Kidney epithelial cell (primary cell): ENCODE results near the gene AP5S1. TPM values are rescaled to one million over a fixed set of nuclear protein-coding genes. Genes with fewer than 3 reads are reported as not detected.

ENCODE experiments used
- DNase-seq: peaks from one replicate; pipeline ENCODE4 v3.0.0-alpha.2; 2010; ENCODE audit warnings: low read depth
- H3K27me3 ChIP-seq: 2 replicates; pipeline ENCODE4 v1.6.0; 2011; ENCODE audit warnings: low read length; ENCODE audit not compliant: control insufficient read depth, insufficient read depth
- H3K36me3 ChIP-seq: 2 replicates; pipeline ENCODE4 v1.5.1; 2011; ENCODE audit warnings: low read length; ENCODE audit not compliant: control insufficient read depth, insufficient read depth
- H3K4me3 ChIP-seq: 2 replicates; pipeline ENCODE4 v1.5.1; 2011; ENCODE audit warnings: low read depth, mild to moderate bottlenecking, control low read depth, low read length
- total RNA-seq: library from RNA; depleted of rRNA; stranded (reverse); fragments of >200 nt; gene quantifications from 2 replicates; pipeline ENCODE4 v1.2.3, GENCODE V29; 2015
- TF ChIP-seq, protein P1 (sequence below): IDR thresholded peaks from 2 replicates; pipeline ENCODE4 v1.5.1; 2011; ENCODE audit warnings: mild to moderate bottlenecking, moderate library complexity, low read length, control low read depth, inconsistent platforms; ENCODE audit not compliant: insufficient read depth, poor library complexity, severe bottlenecking

AP5S1 gene
- total RNA-seq, 1 donor from 2014 or later = 13.7 TPM

DNA sequence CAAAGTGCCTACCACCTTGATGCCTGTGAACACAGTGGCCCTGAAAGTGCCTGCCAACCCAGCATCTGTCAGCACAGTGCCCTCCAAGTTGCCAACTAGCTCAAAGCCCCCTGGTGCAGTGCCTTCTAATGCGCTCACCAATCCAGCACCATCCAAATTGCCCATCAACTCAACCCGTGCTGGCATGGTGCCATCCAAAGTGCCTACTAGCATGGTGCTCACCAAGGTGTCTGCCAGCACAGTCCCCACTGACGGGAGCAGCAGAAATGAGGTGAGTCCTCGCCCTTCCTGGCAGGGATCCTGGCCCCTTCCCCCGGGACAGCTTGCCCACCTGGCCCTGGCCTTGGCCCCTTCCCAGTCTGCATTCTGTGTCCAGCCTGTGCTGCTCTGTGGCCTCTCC, 44.2 kb downstream of the AP5S1 start:
- TF ChIP-seq, protein P1, sequence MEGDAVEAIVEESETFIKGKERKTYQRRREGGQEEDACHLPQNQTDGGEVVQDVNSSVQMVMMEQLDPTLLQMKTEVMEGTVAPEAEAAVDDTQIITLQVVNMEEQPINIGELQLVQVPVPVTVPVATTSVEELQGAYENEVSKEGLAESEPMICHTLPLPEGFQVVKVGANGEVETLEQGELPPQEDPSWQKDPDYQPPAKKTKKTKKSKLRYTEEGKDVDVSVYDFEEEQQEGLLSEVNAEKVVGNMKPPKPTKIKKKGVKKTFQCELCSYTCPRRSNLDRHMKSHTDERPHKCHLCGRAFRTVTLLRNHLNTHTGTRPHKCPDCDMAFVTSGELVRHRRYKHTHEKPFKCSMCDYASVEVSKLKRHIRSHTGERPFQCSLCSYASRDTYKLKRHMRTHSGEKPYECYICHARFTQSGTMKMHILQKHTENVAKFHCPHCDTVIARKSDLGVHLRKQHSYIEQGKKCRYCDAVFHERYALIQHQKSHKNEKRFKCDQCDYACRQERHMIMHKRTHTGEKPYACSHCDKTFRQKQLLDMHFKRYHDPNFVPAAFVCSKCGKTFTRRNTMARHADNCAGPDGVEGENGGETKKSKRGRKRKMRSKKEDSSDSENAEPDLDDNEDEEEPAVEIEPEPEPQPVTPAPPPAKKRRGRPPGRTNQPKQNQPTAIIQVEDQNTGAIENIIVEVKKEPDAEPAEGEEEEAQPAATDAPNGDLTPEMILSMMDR = no peak
- H3K4me3 ChIP-seq = no peak overlapping the region
- H3K36me3 ChIP-seq = peaks cover 9% of the 10 kb centered on the region
- no peak for DNase-seq
- no peaks in the 10 kb centered on the region for H3K27me3 ChIP-seq

GRCh38 chr20:3865152-3865886, 45.0 kb downstream of the AP5S1 start:
- Histone ChIP-seq H3K4me3 (no peak overlapping the region), H3K27me3 (no peaks in the 10 kb centered on the region), H3K36me3 (peaks cover 8% of the 10 kb centered on the region)
- TF ChIP-seq, protein P1 = no peak
- no peak for DNase-seq

DNA sequence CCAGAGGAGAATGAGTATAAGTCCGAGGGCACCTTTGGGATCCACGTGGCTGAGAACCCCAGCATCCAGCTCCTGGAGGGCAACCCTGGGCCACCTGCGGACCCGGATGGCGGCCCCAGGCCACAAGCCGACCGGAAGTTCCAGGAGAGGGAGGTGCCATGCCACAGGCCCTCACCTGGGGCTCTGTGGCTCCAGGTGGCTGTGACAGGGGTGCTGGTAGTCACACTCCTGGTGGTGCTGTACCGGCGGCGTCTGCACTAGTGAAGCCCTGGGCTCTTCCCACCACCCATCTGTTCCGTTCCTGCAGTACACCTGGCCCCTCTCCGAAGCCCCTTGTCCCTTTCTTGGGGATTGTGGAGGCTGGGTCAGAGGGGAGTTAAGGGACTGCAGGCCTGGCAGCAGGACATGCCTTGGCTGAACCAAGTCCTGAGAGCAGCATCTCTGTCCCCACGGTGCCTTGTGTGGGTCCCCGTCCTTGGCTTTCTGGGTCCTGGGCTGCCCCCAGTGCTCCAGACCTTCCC, 45.6 kb downstream of the AP5S1 start:
- TF ChIP-seq, protein P1 = no peak
- no peaks in the 10 kb centered on the region for H3K27me3 ChIP-seq
- DNase-seq = no peak
- H3K4me3 ChIP-seq = no peak overlapping the region
- peaks cover 8% of the 10 kb centered on the region for H3K36me3 ChIP-seq

DNA sequence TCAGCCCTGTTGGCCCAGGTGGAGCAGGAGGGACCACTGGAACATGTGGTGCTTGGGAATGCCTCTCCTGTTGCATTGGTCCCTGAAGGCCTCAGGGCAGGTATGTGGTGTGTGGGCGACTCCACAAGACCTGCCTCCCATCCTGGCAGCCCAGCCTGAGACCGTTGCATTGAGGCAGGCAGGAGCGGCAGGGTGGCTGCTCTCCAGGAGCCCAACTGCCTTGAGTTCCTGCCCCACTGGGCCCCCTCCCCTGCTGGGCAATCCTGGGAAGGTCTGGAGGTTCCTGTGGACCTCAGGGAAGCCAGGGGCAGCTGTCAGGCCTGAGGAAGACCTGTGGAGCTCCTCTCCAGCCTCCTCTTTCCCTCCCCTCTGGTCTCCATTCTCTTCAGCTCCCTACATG, 46.1 kb downstream of the AP5S1 start:
- peaks cover 8% of the 10 kb centered on the region for H3K36me3 ChIP-seq
- no peak for DNase-seq
- no peak overlapping the region for H3K4me3 ChIP-seq
- no peaks in the 10 kb centered on the region for H3K27me3 ChIP-seq
- TF ChIP-seq, protein P1 = no peak

DNA sequence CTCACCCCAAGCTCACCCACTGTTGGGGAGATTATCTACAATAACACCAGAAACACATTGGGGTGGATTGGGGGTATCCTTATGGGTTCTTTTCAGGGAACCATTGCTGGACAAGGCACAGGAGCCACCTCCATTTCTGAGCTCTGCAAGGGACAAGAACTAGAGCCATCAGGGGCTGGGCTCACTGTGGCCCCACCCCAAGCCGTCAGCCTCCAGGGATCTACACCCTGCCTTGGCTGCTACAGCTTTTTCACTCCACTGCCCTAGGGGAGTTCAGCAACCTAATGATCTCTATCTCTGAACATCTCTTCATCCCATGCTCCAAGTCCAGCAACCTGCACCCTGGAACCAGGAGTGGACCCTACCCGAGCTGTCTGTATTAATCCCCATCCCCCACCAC, 47.5 kb downstream of the AP5S1 start:
- TF ChIP-seq, protein P1 = no peak
- DNase-seq = no peak
- H3K27me3 ChIP-seq = no peaks in the 10 kb centered on the region
- H3K4me3 ChIP-seq = no peak overlapping the region
- peaks cover 4% of the 10 kb centered on the region for H3K36me3 ChIP-seq
